Left cardiac atrium (tissue), 4 donors: ENCODE measurements around the gene GPC3. TPM values are rescaled to one million over a fixed set of nuclear protein-coding genes. Genes with fewer than 3 reads are reported as not detected.

Experiments
- ATAC-seq, 2 donors: fragments of 200-7000 bp; cut with Tn5 transposase; one replicate each; pipeline ENCODE4 v1.9.1; 2020; ENCODE audit warnings: mild to moderate bottlenecking in 2 of 2, moderate library complexity in 2 of 2
- DNase-seq: peaks from one replicate; pipeline ENCODE4 v3.0.0-alpha.2; 2020
- intact Hi-C, 2 donors: fragments of 100-400 bp; cut with DNase I; formaldehyde crosslinking; loops; one replicate each; pipeline versions ENCODE4 v1.14.1 to v1.15.1; 2022 to 2023
- total RNA-seq, 2 donors: library from RNA; stranded (reverse); fragmentation: NEBNext Ultra II Directional; extraction: Animal tissue kit (Norgen Biotek cat#: 25700); gene quantifications; one replicate each; pipeline ENCODE4 v1.2.1, GENCODE V29; 2021
- donor health status: DM: no; HTN: yes; CAD: no.
- donor health status: DM: no; HTN: yes; CAD: no; lungs with severe emphysema.
- donor health status: DM: yes; HTN: yes; CAD: no.
- donor health status: Dilated cardiomyopathy.

GPC3 gene
- total RNA-seq, 2 donors from 2014 or later: 8.3 to 15.0 TPM

DNA sequence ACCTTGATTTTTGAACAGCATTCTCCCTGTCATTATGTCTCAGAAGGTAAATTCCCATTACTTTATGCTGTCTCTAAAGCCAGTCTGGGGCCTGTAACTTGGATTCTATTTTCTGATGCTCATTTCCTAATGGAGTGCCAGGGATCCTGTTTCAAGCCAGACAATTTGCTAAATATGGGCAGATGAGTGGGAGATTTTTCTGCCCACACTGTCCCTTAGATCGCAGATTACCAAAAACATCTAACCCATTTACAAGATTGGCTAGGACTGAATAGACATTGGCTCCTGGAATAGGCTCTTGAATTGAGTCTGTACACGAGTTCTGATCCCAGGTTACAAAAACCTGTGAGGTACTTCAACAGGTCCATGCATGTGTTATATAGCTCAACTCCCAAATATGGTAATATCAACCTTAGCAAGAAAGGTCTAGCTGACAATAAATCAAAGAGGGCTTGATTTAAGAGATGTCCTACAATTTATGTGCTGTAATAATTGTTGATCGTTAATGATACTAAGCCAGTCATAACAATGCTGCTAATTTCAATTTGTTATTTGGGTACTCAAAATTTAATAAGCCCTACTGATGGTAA, 5.7 kb downstream of the GPC3 start:
- DNase-seq: no peak
- ATAC-seq: no peak
- intact Hi-C loops: no loop called here

GRCh38 chrX:133973704-133974103, 11.7 kb downstream of the GPC3 start:
- intact Hi-C loops: no loop called here
- DNase-seq: no peak
- no peak for ATAC-seq

GRCh38 chrX:133972916-133973315, 12.5 kb downstream of the GPC3 start:
- intact Hi-C loops: no loop called here
- ATAC-seq (no peak), DNase-seq (no peak)

DNA sequence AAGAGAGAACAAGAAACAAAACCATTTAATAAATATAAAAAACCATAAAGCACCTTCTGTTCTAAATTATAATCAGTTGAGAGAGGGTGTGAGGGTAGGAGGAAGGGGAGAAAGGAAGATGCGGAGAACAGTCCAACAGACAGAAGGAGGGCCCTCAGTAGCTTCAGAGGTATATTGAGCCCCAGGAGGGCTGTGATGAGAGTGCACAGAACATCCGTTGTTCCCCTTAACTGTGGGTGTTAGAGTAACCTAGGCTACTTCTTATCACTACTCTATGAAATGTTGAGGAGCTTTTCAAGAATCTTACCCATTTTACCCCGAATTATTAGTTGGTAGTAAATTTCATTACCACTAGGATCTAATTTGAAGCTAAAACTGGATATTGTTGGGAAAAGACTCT, 13.8 kb downstream of the GPC3 start:
- DNase-seq (no peak), ATAC-seq (no peak)
- intact Hi-C loops: no loop called here

- intact Hi-C loops: no loop called here
- ATAC-seq: no peak
- DNase-seq: no peak
These were observed 15.3 kb downstream of the GPC3 start for GRCh38 chrX:133970076-133970475.

GRCh38 chrX:133969191-133969590, 16.2 kb downstream of the GPC3 start:
- ATAC-seq (no peak), DNase-seq (no peak)
- intact Hi-C loops: no loop called here

GRCh38 chrX:133968109-133968508, 17.3 kb downstream of the GPC3 start:
- no peak for ATAC-seq
- intact Hi-C loops: no loop called here
- no peak for DNase-seq

DNA sequence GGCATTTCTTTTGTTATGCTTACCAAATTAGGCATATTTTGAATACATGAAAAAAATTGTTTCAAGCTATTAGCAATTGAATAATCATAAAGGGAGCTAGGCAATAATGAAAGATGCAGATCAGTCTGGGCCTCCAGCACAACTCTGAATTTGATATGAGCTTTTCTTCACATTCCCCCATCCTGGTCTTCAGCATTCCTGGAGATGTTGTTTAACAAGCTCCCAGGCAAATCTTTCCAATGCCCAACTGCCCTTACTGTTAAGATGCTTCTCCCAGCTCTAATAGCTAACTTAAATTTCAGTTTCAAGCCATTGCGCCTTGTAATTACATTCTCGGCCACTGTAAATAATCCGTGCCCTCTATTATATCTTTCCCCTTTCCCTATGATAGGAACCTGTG, 19.2 kb downstream of the GPC3 start:
- ATAC-seq (no peak), DNase-seq (no peak)
- intact Hi-C loops: no loop called here

DNA sequence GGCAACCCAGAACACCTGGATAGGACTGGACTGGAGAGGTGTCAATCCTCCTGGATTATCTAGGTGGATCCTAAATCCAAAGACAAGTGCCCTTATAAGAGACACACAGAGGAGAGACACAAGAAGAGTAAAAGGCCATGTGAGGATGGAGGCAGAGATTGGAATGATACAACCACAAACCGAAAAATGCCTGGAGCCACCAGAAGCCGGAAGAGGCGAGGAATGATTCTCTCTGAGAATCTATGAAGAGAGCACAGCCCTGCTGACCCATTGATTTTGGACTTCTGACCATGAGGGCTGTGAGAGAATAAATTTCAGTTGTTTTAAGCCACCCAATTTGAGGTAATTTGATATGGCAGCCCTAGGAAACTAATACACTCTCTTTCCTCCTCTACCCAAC, 20.1 kb downstream of the GPC3 start:
- intact Hi-C loops: no loop called here
- no peak for ATAC-seq

DNA sequence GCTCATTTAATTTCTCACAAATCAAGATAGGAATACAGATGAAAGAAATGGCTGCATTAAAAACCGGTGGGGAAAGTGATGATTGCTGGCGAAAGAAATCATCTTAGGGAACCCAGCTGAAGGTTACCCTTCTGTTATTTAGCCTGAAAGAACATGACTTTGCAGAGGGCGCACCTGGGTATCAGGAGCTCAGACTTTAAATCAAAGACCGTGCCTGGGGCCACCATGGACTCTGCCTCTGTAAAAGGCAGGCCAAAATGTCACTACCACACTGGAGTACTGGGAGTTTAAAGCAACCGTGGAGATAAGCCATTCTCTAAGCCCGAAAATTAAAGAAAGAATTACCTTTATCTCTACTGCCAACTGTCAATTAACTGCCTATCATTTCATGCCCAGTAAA, 24.3 kb downstream of the GPC3 start:
- intact Hi-C loops: no loop called here
- DNase-seq: no peak

More for the DNA sequence above, 20.1 kb downstream of the GPC3 start:
- DNase-seq: no peak

DNA sequence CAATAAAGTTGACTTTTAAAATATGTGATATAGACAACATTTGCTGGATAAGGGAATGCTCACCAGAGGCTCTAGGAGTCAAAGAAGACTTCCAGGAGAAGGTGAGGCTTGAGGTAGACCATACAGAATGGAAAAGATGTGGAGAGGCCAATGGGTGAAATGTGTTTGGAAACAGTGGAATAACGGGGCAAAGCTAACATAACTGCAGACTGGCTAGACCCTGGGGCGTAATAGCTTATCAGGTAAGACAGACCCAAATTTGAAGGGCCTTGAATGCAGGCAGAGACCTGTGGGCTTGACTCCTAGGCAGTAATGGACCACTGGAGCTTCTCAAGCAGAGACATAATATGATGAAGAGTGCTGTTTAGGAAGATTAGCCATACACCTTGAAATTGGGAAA, 25.4 kb downstream of the GPC3 start:
- no peak for DNase-seq
- intact Hi-C loops: no loop called here
- ATAC-seq: no peak

More for the DNA sequence above, 24.3 kb downstream of the GPC3 start:
- ATAC-seq: no peak

DNA sequence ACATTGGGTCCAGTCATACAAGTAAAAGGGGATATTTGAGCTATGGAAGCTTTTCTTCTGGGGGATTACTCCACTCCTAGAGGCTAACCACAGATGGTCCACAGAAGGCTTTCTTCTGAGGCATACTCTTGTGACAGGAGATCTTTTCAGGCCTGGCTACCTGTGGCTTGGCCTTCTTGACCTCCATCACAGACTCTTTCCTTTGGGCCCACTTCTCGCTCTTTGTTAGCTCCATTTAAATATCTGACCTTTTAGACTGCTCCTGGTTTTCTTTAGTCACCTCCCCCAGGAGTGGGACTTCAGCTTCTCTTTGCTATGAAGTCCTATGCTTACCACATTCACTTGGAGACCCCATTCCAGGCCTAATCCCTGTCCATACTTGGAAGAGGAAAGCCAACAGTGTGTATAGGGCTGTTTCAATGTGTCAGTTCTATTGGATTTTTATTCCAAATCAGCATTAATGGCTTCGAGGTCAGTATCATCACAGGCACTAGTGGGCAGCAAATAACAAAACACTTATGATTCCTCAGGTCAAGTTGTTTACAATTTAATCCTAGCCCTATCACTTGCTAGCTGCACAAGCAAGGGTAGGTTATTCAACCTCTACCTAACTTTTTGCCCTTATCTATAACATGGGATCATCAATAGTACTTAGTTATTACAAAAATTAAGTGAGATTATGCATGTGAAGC, 26.3 kb downstream of the GPC3 start:
- ATAC-seq: no peak
- intact Hi-C loops: no loop called here
- DNase-seq: no peak

DNA sequence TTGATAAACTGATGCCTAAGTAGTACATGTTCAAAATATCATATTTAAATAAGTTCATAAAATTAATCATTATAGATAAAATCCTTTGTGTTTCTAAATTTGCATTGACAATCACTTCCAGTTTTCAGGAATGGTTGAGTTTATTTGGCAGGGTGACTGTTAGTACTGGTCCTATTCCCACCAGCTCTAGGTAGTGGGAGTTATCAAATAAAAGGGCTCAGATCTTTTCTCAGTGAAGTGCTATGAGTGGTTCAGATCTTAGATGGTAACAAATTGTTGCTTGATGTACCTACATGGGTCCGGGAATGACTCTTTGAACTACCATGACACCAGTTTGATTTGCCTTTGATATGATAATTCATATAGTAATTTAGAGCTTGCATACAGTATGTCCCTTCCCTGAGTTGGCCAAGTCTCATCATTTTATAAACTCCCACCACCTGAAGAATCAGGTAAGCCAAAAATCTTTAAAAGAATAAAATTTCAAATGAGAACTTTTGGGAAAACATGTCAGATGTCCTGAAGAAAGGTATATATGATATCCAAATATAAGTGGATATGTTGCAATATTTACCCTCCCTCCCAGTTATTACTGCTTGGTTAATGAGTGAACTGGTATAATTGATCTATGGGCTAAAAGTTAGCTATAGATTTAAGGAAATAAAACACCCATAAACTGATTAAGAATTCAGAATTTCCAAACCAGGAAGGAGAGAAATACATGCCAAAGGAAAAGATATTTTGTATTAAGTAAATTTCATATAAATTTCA, 28.6 kb downstream of the GPC3 start:
- DNase-seq (no peak), ATAC-seq (no peak)
- intact Hi-C loops: no loop called here

GRCh38 chrX:133953785-133954355, 31.5 kb downstream of the GPC3 start:
- intact Hi-C loops: no loop called here

GRCh38 chrX:133953078-133953477, 32.3 kb downstream of the GPC3 start:
- no peak for ATAC-seq
- intact Hi-C loops: no loop called here

More at GRCh38 chrX:133953785-133954355, 31.5 kb downstream of the GPC3 start:
- no peak for ATAC-seq
- DNase-seq: no peak

GRCh38 chrX:133951098-133951497, 34.3 kb downstream of the GPC3 start:
- no peak for ATAC-seq
- DNase-seq: no peak
- intact Hi-C loops: no loop called here

More at GRCh38 chrX:133953078-133953477, 32.3 kb downstream of the GPC3 start:
- no peak for DNase-seq

DNA sequence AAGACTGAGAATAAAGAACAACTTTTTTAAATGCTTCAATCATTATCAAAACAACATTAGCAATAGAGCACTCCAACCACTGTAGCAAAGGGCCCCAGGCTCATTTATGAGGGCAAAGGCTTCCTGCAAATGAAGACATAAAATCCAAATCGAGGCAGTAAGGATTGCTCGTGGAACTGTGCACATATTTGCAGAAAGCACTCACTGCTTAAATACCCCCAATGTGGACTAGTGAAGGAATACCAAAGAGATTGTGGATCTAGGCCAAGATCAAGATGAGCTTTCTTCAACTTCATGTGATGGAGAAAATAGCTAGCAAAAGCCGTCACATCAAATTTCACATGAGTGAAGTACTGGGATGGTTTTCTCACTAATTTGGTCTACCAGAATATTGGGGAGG, 35.2 kb downstream of the GPC3 start:
- intact Hi-C loops: no loop called here
- no peak for ATAC-seq
- DNase-seq: no peak

DNA sequence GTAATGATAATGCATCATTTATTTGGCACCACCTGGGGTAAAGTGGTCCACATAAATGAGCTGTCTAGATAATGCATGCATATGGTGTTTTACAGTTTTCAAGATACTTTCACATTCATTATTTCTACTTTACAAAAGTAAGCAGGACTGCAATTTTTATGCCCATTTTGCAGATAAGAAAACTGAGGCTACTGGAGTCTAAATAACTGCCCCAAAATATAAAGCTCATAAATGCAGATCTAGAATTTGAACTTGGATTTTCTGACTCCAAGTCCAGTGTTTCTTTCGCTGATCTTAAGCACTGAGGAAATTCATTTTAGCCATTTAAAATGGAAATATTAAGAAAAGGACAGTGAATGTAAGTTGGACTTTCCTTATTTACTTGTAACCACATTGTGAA, 36.5 kb downstream of the GPC3 start:
- DNase-seq: no peak
- intact Hi-C loops: no loop called here
- ATAC-seq: no peak

DNA sequence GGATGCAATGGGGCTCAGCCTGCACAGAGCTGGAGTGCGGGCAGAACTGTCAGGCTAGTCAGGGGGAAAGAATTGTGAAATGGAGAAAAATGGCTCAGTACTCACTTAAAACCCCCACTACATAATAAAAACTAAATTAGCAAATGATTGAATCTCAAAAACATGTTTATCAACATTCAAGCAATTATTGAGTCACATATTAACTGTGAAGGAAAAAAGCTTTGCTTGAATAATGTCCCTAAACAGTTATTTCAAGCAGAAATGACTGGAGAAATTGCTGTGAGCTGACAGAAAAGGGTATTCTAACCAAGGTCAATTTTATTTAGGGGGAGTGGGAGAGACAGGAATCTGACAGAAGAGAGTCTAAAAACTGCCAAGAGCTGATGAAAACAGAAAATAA, 37.4 kb downstream of the GPC3 start:
- DNase-seq (no peak), ATAC-seq (no peak)
- intact Hi-C loops: no loop called here

DNA sequence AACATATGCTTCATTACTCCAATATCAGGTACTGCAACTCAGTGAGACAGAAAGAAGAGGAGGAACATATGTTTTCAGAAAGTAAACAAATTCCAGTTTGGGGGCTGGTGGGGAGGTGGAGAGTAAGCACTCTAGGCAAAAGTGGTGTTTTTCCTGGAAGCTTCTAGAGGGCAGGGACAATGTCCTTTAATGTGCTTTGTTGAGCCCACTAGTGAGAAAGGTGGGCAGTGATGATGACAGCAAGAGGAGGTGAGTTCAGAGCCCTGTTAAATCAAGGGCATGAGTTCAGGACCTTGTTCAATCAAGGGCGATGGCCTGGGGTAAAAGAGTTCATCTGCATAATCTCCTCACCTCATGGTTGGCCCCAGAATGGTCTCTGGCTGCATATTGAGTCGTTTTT, 38.4 kb downstream of the GPC3 start:
- DNase-seq (no peak), ATAC-seq (no peak)
- intact Hi-C loops: no loop called here
